Measurements from ENCODE around the gene SENP3. TPM values are rescaled to one million over a fixed set of nuclear protein-coding genes. Genes with fewer than 3 reads are reported as not detected.

The SENP3 gene
- total and polyA plus RNA-seq, 2 of the 13 experiments (the other 11 are each of a cell fraction or from before 2014, with no cell fraction given): 55.8 to 75.4 TPM

- TF ChIP-seq CBFB (CRISPR knock-in tag; IDR thresholded peaks at IDR 0.05): peak; percentile 65
- no peak for TF ChIP-seq HOMEZ (CRISPR knock-in tag; IDR thresholded peaks at IDR 0.05; ENCODE audit: low read depth)
- TF ChIP-seq ARID2 (CRISPR knock-in tag; IDR thresholded peaks at IDR 0.05; ENCODE audit: borderline replicate concordance): peak; percentile 77; the same call in 1 of the 2 replicates
- TF ChIP-seq SAP130 (CRISPR knock-in tag; IDR thresholded peaks at IDR 0.05; ENCODE audit: low read depth): peak; percentile 78
- TF ChIP-seq ZNF567 (CRISPR knock-in tag; IDR thresholded peaks at IDR 0.05; ENCODE audit: borderline replicate concordance): no peak
- TF ChIP-seq CEBPG (CRISPR knock-in tag; IDR thresholded peaks at IDR 0.05): no peak
- TF ChIP-seq ZSCAN29 (CRISPR knock-in tag; conservative IDR thresholded peaks at IDR 0.05): no peak
- peak; percentile 79 for TF ChIP-seq ZFX (CRISPR knock-in tag; IDR thresholded peaks at IDR 0.05; ENCODE audit: low read depth)
- peak; percentile 73; the same call in 1 of the 2 replicates for TF ChIP-seq TOPORS (CRISPR knock-in tag; IDR thresholded peaks at IDR 0.05)
- TF ChIP-seq MYNN (CRISPR knock-in tag; IDR thresholded peaks at IDR 0.05; ENCODE audit: low read depth): no peak
- no peak for TF ChIP-seq U2AF1 (optimal IDR thresholded peaks at IDR 0.05; ENCODE audit: low read depth, low read length)
- no peak for TF ChIP-seq SYNCRIP (IDR thresholded peaks at IDR 0.05; ENCODE audit: insufficient read depth, low read depth, low read length)
- peak; percentile 71; the same call in 1 of the 2 replicates for TF ChIP-seq CBX5 (CRISPR knock-in tag; IDR thresholded peaks at IDR 0.05; ENCODE audit: borderline replicate concordance)
- no peak for TF ChIP-seq ZNF3 (CRISPR knock-in tag; IDR thresholded peaks at IDR 0.05)
- no peak for TF ChIP-seq HMG20A (CRISPR knock-in tag; IDR thresholded peaks at IDR 0.05; ENCODE audit: borderline replicate concordance)
- TF ChIP-seq SNRNP70 (IDR thresholded peaks at IDR 0.05; ENCODE audit: low read depth, low read length): no peak
- TF ChIP-seq USF2 (IDR thresholded peaks at IDR 0.05; ENCODE audit: low read depth, low read length): no peak
- no peak for TF ChIP-seq USF2 (CRISPR knock-in tag; IDR thresholded peaks at IDR 0.05; ENCODE audit: borderline replicate concordance)
- TF ChIP-seq ZNF552 (CRISPR knock-in tag; IDR thresholded peaks at IDR 0.05; ENCODE audit: borderline replicate concordance): no peak
- TF ChIP-seq AHDC1 (CRISPR knock-in tag; IDR thresholded peaks at IDR 0.05; ENCODE audit: borderline replicate concordance): 0 out of 2 replicates have a peak, but pooled peaks have one; percentile 23
- no peak for TF ChIP-seq NR2F6 (IDR thresholded peaks at IDR 0.05)
- no peak for TF ChIP-seq NR2F6 (CRISPR knock-in tag; IDR thresholded peaks at IDR 0.05)
These were observed 21.8 kb downstream of the SENP3 start, which contains the start of gene MPDU1 (continued) for GRCh38 chr17:7583253-7584109.
